Neuronal stem cell (in vitro differentiated cells): ENCODE data around the gene LRRC34.
A peak's percentile ranks its signal among the peaks of the same experiment; 100 is the strongest.

Experiments
- DNase-seq: peaks from one replicate; pipeline ENCODE4 v3.0.0-alpha.2; 2013; ENCODE audit warnings: low spot score
- H2AFZ ChIP-seq: one replicate; pipeline ENCODE4 v1.6.1; 2013; ENCODE audit warnings: mild to moderate bottlenecking, low read length, inconsistent platforms
- H2AK5ac ChIP-seq: 2 replicates; pipeline ENCODE4 v1.6.1; 2013; ENCODE audit warnings: low read depth, mild to moderate bottlenecking, inconsistent platforms, low read length, moderate library complexity, mixed read lengths
- H2BK120ac ChIP-seq: 2 replicates; pipeline ENCODE4 v1.6.1; 2013; ENCODE audit warnings: low read depth, mild to moderate bottlenecking, inconsistent platforms, low read length, moderate library complexity, mixed read lengths
- H2BK12ac ChIP-seq: one replicate; pipeline ENCODE4 v1.6.1; 2013; ENCODE audit warnings: low read length, inconsistent platforms
- H2BK15ac ChIP-seq: 2 replicates; pipeline ENCODE4 v1.6.1; 2013; ENCODE audit warnings: mild to moderate bottlenecking, low read length, inconsistent platforms, mixed read lengths
- H2BK5ac ChIP-seq: one replicate; pipeline ENCODE4 v1.6.1; 2013; ENCODE audit warnings: inconsistent platforms, mild to moderate bottlenecking, low read length, moderate library complexity
- H3K14ac ChIP-seq: one replicate; pipeline ENCODE4 v1.6.1; 2013; ENCODE audit warnings: low read length, inconsistent platforms
- H3K18ac ChIP-seq: 2 replicates; pipeline ENCODE4 v1.6.1; 2013; ENCODE audit warnings: low read length, inconsistent platforms
- H3K23ac ChIP-seq: 2 replicates; pipeline ENCODE4 v1.6.1; 2013; ENCODE audit warnings: low read depth, mild to moderate bottlenecking, mixed read lengths, low read length, inconsistent platforms; ENCODE audit not compliant: poor library complexity
- H3K27ac ChIP-seq: replicated peaks from 3 replicates; pipeline ENCODE4 v1.5.1; 2013; ENCODE audit warnings: low read length, inconsistent platforms
- H3K27me3 ChIP-seq, 3 experiments: 2 replicates each; pipeline ENCODE4 v1.6.1; 2013; ENCODE audit warnings: low read length in 3 of 3, mild to moderate bottlenecking in 2 of 3, inconsistent platforms in 1 of 3, low read depth in 1 of 3, mixed read lengths in 1 of 3, moderate library complexity in 1 of 3; ENCODE audit not compliant: control insufficient read depth in 3 of 3, insufficient read depth in 3 of 3
- H3K36me3 ChIP-seq, 2 donors: replicated peaks in 1 of 2; 2 replicates each; pipeline ENCODE4 v1.6.1; 2013; ENCODE audit warnings: low read length in 2 of 2; ENCODE audit not compliant: control insufficient read depth in 2 of 2, insufficient read depth in 2 of 2
- H3K4ac ChIP-seq: 2 replicates; pipeline ENCODE4 v1.6.1; 2013; ENCODE audit warnings: inconsistent platforms, mild to moderate bottlenecking, low read length, moderate library complexity
- H3K4me1 ChIP-seq, 2 donors: 1 replicate in 1 of 2; 2 replicates in 1 of 2; pipeline ENCODE4 v1.6.1; 2013; ENCODE audit warnings: low read length in 2 of 2, low read depth in 1 of 2; ENCODE audit not compliant: control insufficient read depth in 2 of 2, insufficient read depth in 1 of 2
- H3K4me2 ChIP-seq: one replicate; pipeline ENCODE4 v1.6.1; 2013; ENCODE audit warnings: mild to moderate bottlenecking, low read length, inconsistent platforms; ENCODE audit not compliant: insufficient read depth, poor library complexity, severe bottlenecking
- H3K4me3 ChIP-seq, 2 donors: 2 replicates each; pipeline ENCODE4 v1.5.1; 2013; ENCODE audit warnings: low read length in 2 of 2, mild to moderate bottlenecking in 2 of 2, inconsistent platforms in 1 of 2, moderate library complexity in 1 of 2
- H3K79me1 ChIP-seq: one replicate; pipeline ENCODE4 v1.6.1; 2013; ENCODE audit warnings: low read depth, mild to moderate bottlenecking, inconsistent platforms, low read length, moderate library complexity
- H3K9ac ChIP-seq: one replicate; pipeline ENCODE4 v1.6.1; 2013; ENCODE audit warnings: mild to moderate bottlenecking, low read depth, low read length, inconsistent platforms; ENCODE audit not compliant: poor library complexity
- H3K9me3 ChIP-seq, 2 donors: replicated peaks in 1 of 2; 2 replicates each; pipeline versions ENCODE3 to v1.6.1; 2013; ENCODE audit warnings: low read length in 2 of 2, mild to moderate bottlenecking in 2 of 2, inconsistent platforms in 1 of 2, low read depth in 1 of 2, mixed read lengths in 1 of 2, moderate library complexity in 1 of 2; ENCODE audit not compliant: control insufficient read depth in 2 of 2, insufficient read depth in 1 of 2
- H4K8ac ChIP-seq: one replicate; pipeline ENCODE4 v1.6.1; 2013; ENCODE audit warnings: low read depth, mild to moderate bottlenecking, inconsistent platforms, low read length, moderate library complexity
- H4K91ac ChIP-seq: one replicate; pipeline ENCODE4 v1.6.1; 2013; ENCODE audit warnings: low read length, low read depth, mild to moderate bottlenecking, inconsistent platforms; ENCODE audit not compliant: poor library complexity
- WGBS, 2 donors: extraction: QIAGEN DNeasy Blood & Tissue Kit; methylation state at CpG; one replicate each; pipeline ENCODE4 v1.1.7; 2013; ENCODE audit warnings: missing lambda C conversion rate in 2 of 2, mixed read lengths in 1 of 2; ENCODE audit not compliant: insufficient read length in 2 of 2, insufficient replicate concordance in 1 of 2; ENCODE audit errors: extremely low coverage in 2 of 2; 5-methylcytosine and 5-hydroxymethylcytosine counted together

LRRC34 gene

DNA sequence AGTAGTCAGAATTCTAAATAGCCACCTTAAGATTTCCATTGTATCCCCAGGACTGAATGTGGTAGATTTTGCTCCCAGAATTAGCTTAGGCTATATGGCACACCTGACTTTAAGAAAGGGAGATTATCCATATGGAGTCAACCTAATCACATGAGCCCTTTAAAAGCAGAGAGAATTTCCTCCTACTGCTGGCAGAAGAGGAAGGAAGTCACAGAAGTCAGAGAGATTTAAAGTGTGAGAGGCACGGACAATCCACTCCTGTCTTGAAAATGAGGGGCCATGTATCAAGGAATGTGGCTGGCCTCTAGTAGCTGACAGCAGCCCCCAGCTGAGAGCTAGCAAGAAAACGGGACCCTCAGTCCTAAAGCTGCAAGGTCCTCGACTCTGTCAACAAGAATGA lies 30.3 kb upstream of the LRRC34 start:
- Histone ChIP-seq H3K18ac (no peak overlapping the region), H3K4me2 (no peak overlapping the region), H2BK120ac (no peak overlapping the region), H3K4me3 (no peak overlapping the region), H3K4me1 (no peaks in the 10 kb centered on the region), H3K79me1 (no peaks in the 10 kb centered on the region), H4K8ac (no peak overlapping the region), H2AFZ (no peak overlapping the region), H4K91ac (no peak overlapping the region), H3K9ac (no peak overlapping the region), H3K27me3 (peaks cover 0 to 9% (median 0%) of the 10 kb centered on the region in 3 experiments), H2BK5ac (no peak overlapping the region), H3K4ac (no peak overlapping the region), H3K9me3 (no peaks in the 10 kb centered on the region), H2BK15ac (no peak overlapping the region), H3K14ac (no peak overlapping the region), H2BK12ac (no peak overlapping the region), H3K36me3 (no peaks in the 10 kb centered on the region), H2AK5ac (no peak overlapping the region), H3K23ac (no peak overlapping the region), H3K27ac (no peak overlapping the region)
- no peak for DNase-seq
- no CpG with 5 or more reads among the region's 3 CpGs for WGBS, 2 donors

DNA sequence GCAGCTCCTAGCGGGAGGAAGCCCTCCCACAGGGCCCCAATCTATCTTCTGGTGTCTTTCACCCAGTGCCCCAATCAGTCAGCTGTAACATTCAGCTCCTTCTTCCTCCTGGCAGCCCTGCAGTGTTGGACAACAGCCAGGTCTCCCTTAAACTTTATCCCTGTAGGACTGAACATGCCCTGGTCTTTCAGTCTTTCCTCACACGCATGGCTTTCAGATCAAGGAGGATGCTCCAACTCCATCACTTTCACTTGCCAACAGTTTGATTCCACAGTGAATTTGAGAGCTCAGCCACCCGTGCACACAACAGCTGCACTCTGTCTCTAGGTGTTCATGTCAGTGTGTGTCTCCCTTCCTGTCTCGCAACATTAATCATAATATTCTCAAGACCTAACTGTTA lies 28.5 kb upstream of the LRRC34 start:
- no CpG with 5 or more reads among the region's 4 CpGs for WGBS, 2 donors
- Histone ChIP-seq H2BK5ac (no peak overlapping the region), H3K27me3 (peaks cover 0 to 9% (median 0%) of the 10 kb centered on the region in 3 experiments), H3K4me3 (no peak overlapping the region), H3K36me3 (no peaks in the 10 kb centered on the region), H4K91ac (no peak overlapping the region), H2AFZ (no peak overlapping the region), H3K4ac (no peak overlapping the region), H3K27ac (no peak overlapping the region), H2AK5ac (no peak overlapping the region), H2BK15ac (no peak overlapping the region), H3K23ac (peak overlapping the region; percentile 35), H3K9me3 (no peaks in the 10 kb centered on the region), H4K8ac (no peak overlapping the region), H3K18ac (no peak overlapping the region), H3K14ac (no peak overlapping the region), H3K4me2 (no peak overlapping the region), H2BK12ac (no peak overlapping the region), H2BK120ac (no peak overlapping the region), H3K79me1 (no peaks in the 10 kb centered on the region), H3K4me1 (peaks cover 3 to 6% of the 10 kb centered on the region in 2 donors), H3K9ac (no peak overlapping the region)
- no peak for DNase-seq

DNA sequence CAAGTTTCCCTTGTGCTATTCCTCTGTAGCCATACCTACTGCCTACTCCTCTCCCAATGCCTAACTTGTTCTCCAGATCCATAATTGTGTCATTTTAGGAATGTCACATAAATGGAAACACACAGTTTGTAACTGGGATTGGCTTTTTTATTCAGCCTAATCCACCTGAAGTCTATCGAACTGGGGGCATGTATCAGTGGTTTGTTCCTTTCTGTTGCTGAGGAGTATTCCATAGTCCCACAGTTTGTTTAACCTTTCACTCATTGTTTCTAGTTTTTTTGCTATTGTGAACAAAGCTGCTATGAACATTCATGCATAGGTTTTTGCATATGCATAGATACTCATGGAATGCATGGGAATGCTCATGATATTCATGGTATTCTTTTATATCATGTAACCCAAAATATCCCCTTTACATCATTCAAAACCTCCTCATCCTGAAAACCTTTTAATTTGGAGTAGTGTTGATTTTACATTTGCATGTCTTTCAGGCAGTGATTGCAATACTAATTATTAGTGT lies 25.9 kb upstream of the LRRC34 start:
- H2BK12ac ChIP-seq: no peak overlapping the region
- no peaks in the 10 kb centered on the region for H3K36me3 ChIP-seq
- no peak overlapping the region for H2BK5ac ChIP-seq
- no peak overlapping the region for H2BK120ac ChIP-seq
- no peak overlapping the region for H2AFZ ChIP-seq
- no peak overlapping the region for H4K8ac ChIP-seq
- H3K27ac ChIP-seq: no peak overlapping the region
- H3K4me2 ChIP-seq: no peak overlapping the region
- H3K27me3 ChIP-seq: peaks cover 0 to 9% (median 0%) of the 10 kb centered on the region in 3 experiments
- H3K79me1 ChIP-seq: no peaks in the 10 kb centered on the region
- no peak overlapping the region for H3K4me3 ChIP-seq
- H3K4ac ChIP-seq: no peak overlapping the region
- DNase-seq: no peak
- no peak overlapping the region for H4K91ac ChIP-seq
- no peak overlapping the region for H3K23ac ChIP-seq
- peaks cover 3 to 6% of the 10 kb centered on the region in 2 donors for H3K4me1 ChIP-seq
- WGBS, 2 donors: no CpG with 5 or more reads among the region's 1 CpG
- no peak overlapping the region for H3K18ac ChIP-seq
- H2BK15ac ChIP-seq: no peak overlapping the region
- H2AK5ac ChIP-seq: no peak overlapping the region
- H3K14ac ChIP-seq: no peak overlapping the region
- no peaks in the 10 kb centered on the region for H3K9me3 ChIP-seq
- no peak overlapping the region for H3K9ac ChIP-seq

DNA sequence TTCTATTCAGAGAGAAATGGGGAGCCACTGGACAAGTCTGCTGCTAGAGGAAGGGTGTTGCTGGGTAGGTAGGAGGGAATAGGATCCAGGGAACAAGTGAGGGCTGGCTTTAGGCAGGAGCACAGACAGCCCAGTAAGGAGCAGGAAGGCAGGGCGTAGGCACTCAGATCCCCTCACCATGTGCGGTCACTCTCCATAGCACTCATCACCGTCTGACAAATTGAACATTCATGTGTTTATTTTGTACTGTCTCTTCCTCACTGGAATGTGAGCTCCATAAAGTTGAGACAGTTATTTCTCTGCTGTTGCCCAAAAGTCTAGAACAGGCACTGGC lies 24.2 kb upstream of the LRRC34 start:
- Histone ChIP-seq H3K23ac (no peak overlapping the region), H3K27me3 (peaks cover 0 to 9% (median 0%) of the 10 kb centered on the region in 3 experiments), H2BK15ac (no peak overlapping the region), H3K18ac (no peak overlapping the region), H2BK5ac (no peak overlapping the region), H2AFZ (peak overlapping the region; percentile 59), H3K9me3 (no peaks in the 10 kb centered on the region), H3K79me1 (no peaks in the 10 kb centered on the region), H3K9ac (no peak overlapping the region), H3K27ac (no peak overlapping the region), H4K91ac (no peak overlapping the region), H2BK120ac (no peak overlapping the region), H2AK5ac (no peak overlapping the region), H3K4ac (no peak overlapping the region), H2BK12ac (no peak overlapping the region), H3K14ac (no peak overlapping the region), H3K4me2 (no peak overlapping the region), H3K36me3 (no peaks in the 10 kb centered on the region), H3K4me1 (peaks cover 3 to 6% of the 10 kb centered on the region in 2 donors), H3K4me3 (no peak overlapping the region), H4K8ac (no peak overlapping the region)
- WGBS, 2 donors: no CpG with 5 or more reads among the region's 3 CpGs
- no peak for DNase-seq
